ENCODE measurements around the gene CSF1. TPM values are rescaled to one million over a fixed set of nuclear protein-coding genes. Genes with fewer than 3 reads are reported as not detected.
"Not testable (repeated sequence)": the region's sequence is repeated elsewhere in the genome, so short reads cannot be mapped to it uniquely, and the experiment has no call there.

CSF1 gene, protein sequence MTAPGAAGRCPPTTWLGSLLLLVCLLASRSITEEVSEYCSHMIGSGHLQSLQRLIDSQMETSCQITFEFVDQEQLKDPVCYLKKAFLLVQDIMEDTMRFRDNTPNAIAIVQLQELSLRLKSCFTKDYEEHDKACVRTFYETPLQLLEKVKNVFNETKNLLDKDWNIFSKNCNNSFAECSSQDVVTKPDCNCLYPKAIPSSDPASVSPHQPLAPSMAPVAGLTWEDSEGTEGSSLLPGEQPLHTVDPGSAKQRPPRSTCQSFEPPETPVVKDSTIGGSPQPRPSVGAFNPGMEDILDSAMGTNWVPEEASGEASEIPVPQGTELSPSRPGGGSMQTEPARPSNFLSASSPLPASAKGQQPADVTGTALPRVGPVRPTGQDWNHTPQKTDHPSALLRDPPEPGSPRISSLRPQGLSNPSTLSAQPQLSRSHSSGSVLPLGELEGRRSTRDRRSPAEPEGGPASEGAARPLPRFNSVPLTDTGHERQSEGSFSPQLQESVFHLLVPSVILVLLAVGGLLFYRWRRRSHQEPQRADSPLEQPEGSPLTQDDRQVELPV
- 1 to 10 TPM; 7.5 to 9.3 (median 8.5) TPM for polyA plus RNA-seq (ENCODE audit: insufficient read length in 4 of 4)

GRCh38 chr1:109910123-109910962 is at the start of gene CSF1:
Gene CSF1 (plus strand): TSS chr1:109910849. CDS start chr1:109911024, 175 bp downstream.
- DNase-seq (ENCODE audit: low read depth in 4 of 4, low spot score in 2 of 4) = peak; percentile 60 to 78 (median 69)

GRCh38 chr1:109861616-109862015 is 49.0 kb upstream of the CSF1 start:
- not testable (repeated sequence) for DNase-seq (ENCODE audit: low read depth in 4 of 4, low spot score in 2 of 4)

DNA sequence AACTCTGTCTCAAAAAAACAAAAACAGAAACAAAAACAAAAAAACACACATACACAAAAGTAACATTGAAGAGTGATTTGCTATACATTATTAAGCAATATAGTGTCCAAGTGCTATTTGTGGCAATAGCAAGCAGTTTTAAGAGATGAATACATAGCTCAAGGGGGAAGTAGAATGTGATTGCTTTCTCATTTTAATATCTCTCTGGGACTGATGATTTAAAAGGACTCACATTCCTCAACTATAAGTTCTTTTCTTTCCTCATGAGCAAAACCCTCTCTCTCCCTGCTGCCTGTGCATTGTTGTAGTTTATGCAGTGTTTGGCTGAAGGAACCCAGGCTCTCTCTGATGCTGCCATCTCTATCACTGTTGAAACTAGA is 47.0 kb upstream of the CSF1 start:
- no peak for DNase-seq (ENCODE audit: low read depth in 4 of 4, low spot score in 2 of 4)

- DNase-seq (ENCODE audit: low read depth in 4 of 4, low spot score in 2 of 4) = peak in 1 of 4 donors; percentile 42
Measured at GRCh38 chr1:109864047-109864822, 46.4 kb upstream of the CSF1 start.

- DNase-seq (ENCODE audit: low read depth in 4 of 4, low spot score in 2 of 4) = no peak
Measured at GRCh38 chr1:109864930-109865612, 45.6 kb upstream of the CSF1 start.

DNA sequence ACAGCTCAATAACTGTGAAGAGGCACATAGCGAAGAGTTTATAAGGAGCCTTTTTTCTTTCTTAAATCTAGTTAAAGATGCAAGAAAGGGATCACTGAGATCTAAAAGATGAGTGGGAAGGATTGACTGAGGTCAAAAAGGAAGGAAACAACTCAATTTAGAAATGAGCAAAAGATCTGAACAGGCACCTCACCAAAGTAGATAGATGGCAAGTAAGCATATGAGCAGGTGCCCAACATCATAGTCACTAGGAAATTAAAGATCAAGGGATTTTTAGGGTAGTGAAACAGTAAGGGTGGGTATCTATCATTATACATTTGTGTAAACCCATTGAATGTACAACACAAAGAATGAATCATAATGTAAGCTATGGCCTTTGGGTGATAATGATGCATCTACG is 44.6 kb upstream of the CSF1 start:
- no peak for DNase-seq (ENCODE audit: low read depth in 4 of 4, low spot score in 2 of 4)

DNA sequence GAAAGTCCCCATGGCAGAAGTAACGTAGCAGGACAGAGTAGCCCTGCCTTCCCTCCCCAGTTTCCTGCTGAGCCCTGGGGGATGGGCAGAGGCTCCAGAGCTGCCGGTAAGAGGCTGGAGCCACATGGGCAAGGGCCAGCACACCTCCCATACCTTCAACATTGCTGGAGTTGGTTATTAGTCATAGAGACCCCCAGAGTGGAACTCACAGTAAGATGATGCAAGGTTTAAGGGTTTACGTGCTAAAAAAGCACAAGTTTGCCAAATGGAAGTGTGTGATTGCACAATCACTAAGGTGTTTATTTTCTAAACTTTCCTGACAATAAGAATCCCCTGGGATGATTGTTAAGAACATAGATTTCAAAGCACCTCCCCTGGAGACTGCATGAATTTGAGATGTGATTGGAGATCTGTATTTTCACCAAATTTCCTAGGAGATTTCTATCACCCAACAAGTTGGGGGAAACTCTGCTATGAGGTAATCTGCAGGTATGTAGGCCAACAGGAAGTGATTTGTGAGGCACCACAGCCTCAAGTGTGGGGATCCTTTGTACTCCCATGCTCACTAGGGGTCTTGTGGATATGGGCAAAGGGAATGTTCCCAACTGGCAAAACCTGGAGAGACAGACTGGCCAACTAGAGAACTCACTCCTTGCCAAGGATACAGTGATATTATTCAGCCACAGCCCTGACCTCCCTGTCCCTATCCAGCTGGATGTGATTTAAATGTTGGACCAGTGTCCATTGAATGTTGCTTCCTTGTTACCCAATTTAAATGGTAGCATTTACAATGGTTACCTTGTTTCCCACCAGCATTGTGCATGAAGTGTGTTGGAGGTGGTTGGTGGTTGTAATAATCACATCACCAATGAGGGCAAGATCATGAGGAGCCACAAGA is 37.1 kb upstream of the CSF1 start:
- no peak for DNase-seq (ENCODE audit: low read depth in 4 of 4, low spot score in 2 of 4)

DNA sequence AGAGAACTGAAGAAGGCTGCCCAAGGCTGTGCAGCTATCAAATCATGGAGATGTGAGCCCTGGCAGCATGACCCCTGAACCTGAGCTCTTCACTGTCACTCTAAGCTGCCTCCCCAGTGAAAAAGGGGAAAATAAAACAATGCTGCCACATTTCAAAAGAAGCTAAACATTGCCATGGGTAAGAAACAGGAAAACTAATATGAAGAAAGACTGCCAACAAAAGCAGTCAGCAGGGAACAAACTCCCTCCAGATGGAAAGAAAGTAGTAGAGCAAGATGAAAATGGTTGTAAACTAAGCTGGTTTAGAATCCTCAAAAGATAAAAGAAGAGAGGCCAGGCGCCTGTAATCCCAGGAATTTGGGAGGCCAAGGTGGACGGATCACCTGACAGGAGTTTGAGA is 36.2 kb upstream of the CSF1 start:
- DNase-seq (ENCODE audit: low read depth in 4 of 4, low spot score in 2 of 4) = no peak

DNA sequence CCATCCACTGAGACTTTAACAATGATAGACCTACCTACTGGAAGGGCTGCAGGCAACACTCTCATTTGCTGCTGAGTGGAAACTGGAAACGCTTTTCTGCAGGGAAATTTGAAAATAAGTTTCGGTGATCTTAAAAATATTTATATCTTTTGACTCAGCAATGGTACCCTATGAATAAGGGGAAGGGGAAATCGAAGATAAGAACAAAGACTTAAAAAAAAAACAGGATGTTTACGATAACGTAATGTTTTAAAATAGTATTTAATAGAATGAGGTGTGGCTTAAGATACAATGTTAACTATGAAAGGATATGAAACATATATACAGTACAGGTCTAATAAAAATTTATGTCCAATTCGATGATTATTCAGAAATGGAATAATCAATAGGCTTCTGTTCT is 34.8 kb upstream of the CSF1 start:
- DNase-seq (ENCODE audit: low read depth in 4 of 4, low spot score in 2 of 4) = no peak

DNA sequence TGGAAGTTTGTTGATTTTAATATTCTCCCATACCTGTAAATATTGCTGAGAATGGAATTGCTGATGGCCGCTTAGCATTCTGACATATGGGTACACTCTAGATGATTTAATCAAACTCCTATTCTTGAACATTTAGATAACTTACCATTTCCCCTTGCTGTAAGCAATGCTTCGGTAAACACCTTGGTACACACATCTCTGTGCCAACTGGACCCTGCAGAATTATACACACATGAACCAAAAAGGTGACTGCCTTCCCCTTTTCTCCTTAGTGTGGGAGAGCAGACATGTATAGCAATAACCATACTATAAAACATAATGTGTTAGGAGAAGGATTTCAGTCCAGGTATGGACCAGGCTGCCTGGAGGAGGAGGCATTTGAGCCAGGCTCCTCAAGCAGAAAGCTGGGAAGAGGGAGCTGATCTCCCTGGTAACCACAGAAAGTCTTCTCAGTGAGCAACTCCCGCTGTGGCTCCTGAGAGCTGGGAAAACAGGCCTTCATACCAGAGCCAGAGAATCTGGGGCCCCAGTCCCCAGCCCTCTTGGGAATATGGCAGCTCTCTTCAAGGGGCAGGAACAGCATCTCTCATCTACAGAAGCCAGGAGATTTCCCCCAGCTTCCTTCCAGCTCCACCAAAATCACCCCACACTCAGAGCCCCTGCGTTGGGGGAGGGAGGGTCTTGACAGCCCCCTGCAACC is 33.9 kb upstream of the CSF1 start:
- DNase-seq (ENCODE audit: low read depth in 4 of 4, low spot score in 2 of 4) = no peak

GRCh38 chr1:109877317-109877771 is 33.3 kb upstream of the CSF1 start:
- DNase-seq (ENCODE audit: low read depth in 4 of 4, low spot score in 2 of 4) = peak in 2 of 4 donors; percentile 35 to 52

GRCh38 chr1:109877776-109878175 is 32.9 kb upstream of the CSF1 start:
- no peak for DNase-seq (ENCODE audit: low read depth in 4 of 4, low spot score in 2 of 4)

- DNase-seq (ENCODE audit: low read depth in 4 of 4, low spot score in 2 of 4) = no peak
Measured at GRCh38 chr1:109878531-109879104, 32.0 kb upstream of the CSF1 start.

DNA sequence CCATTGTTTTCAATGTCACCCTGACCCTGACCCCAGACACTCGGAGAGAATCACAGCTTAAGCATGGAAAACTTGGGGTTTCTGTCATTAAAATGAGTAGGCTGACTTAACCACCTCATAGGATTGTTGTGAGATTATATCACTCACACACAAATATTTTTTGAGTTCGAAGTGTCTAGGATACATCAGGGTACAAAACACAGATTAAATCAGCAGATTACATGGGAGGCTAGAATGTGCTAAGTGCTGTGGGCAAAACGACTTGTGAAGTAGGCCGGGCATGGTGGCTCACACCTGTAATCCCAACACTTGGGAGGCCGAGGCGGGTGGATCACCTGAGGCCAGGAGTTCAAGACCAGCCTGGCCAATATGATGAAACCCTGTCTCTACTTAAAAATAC is 31.3 kb upstream of the CSF1 start:
- not testable (repeated sequence) for DNase-seq (ENCODE audit: low read depth in 4 of 4, low spot score in 2 of 4)

DNA sequence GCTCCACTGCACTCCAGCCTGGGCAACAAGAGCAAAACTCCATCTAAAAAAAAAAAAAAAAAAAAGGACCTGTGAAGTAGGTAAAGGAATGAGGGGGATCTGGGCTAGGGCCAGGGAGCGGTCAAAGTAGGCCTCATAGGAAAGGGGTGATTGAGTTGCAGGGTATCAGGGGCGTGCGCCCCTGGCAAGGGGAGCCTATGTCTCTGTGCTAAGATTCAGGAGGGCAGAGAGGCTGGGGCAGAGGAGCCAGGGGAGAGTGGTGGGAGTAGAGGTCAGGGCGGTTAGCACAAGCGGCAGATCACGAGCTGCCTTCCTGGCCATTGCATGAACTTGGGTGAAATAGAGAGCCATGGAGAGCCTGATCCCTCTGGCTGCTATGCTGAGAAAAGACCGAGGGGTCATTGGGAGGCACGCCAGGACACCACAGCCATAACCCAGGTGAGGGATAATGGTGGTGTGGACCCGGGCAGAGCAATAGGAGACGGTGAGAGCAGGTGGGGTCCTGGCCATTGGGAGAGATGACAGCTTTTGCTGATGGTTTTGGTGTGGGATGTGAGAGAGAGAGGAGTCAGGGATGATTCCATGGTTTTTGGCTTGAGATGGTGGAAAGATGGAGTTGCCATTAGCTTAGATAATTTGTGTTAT is 30.6 kb upstream of the CSF1 start:
- no peak for DNase-seq (ENCODE audit: low read depth in 4 of 4, low spot score in 2 of 4)

- DNase-seq (ENCODE audit: low read depth in 4 of 4, low spot score in 2 of 4) = no peak
Measured at GRCh38 chr1:109880971-109881894, 29.4 kb upstream of the CSF1 start.

Measured in left renal cortex interstitium (tissue), 4 donors.